WERI-Rb-1 (cell line): Measurements from ENCODE around the gene DIAPH3.

Experiments used
- DNase-seq: peaks from one replicate; pipeline ENCODE4 v3.0.0-alpha.2; 2020
- H3K27ac ChIP-seq: fragments of 250-450 bp; sonication (Bioruptor Pico); 2 replicates; pipeline ENCODE4 v1.5.1; 2020; ENCODE audit warnings: mild to moderate bottlenecking, moderate library complexity
- H3K27me3 ChIP-seq: fragments of 250-450 bp; sonication (Bioruptor Pico); 2 replicates; pipeline ENCODE4 v1.5.1; 2021; ENCODE audit warnings: mild to moderate bottlenecking, low read depth, moderate library complexity; ENCODE audit not compliant: insufficient read depth, severe bottlenecking
- H3K36me3 ChIP-seq: fragments of 250-450 bp; sonication (Bioruptor Pico); 2 replicates; pipeline ENCODE4 v1.5.1; 2020; ENCODE audit warnings: mild to moderate bottlenecking, moderate library complexity
- H3K4me3 ChIP-seq: 2 replicates; pipeline ENCODE4 v1.5.1; 2011; ENCODE audit warnings: low read depth, mild to moderate bottlenecking, control low read depth, low read length
- H3K9me3 ChIP-seq: fragments of 250-450 bp; sonication (Bioruptor Pico); 2 replicates; pipeline ENCODE4 v1.5.1; 2021; ENCODE audit warnings: mild to moderate bottlenecking, moderate library complexity; ENCODE audit not compliant: severe bottlenecking
- CTCF ChIP-seq: IDR thresholded peaks from 2 replicates; pipeline ENCODE4 v1.5.1; 2011; ENCODE audit warnings: low read depth, mild to moderate bottlenecking, control low read depth, inconsistent platforms, low read length

The DIAPH3 gene

GRCh38 chr13:60150538-60150937, 13.2 kb downstream of the DIAPH3 start:
- Histone ChIP-seq H3K4me3 (no peak overlapping the region), H3K27me3 (no peaks in the 10 kb centered on the region), H3K27ac (no peak overlapping the region), H3K9me3 (no peaks in the 10 kb centered on the region), H3K36me3 (no peaks in the 10 kb centered on the region)
- TF ChIP-seq CTCF, result no peak
- DNase-seq, result no peak

- H3K27me3 ChIP-seq, result no peaks in the 10 kb centered on the region
- H3K27ac ChIP-seq, result no peak overlapping the region
- no peak overlapping the region for H3K4me3 ChIP-seq
- no peak for DNase-seq
- no peaks in the 10 kb centered on the region for H3K36me3 ChIP-seq
- no peak for TF ChIP-seq CTCF
- no peaks in the 10 kb centered on the region for H3K9me3 ChIP-seq
Observed at GRCh38 chr13:60148918-60149317, 14.8 kb downstream of the DIAPH3 start.

GRCh38 chr13:60147361-60147760, 16.4 kb downstream of the DIAPH3 start:
- no peaks in the 10 kb centered on the region for H3K27me3 ChIP-seq
- no peaks in the 10 kb centered on the region for H3K36me3 ChIP-seq
- no peak for TF ChIP-seq CTCF
- H3K4me3 ChIP-seq, result no peak overlapping the region
- H3K9me3 ChIP-seq, result no peaks in the 10 kb centered on the region
- no peak for DNase-seq
- H3K27ac ChIP-seq, result no peak overlapping the region

- H3K27ac ChIP-seq, result no peak overlapping the region
- H3K9me3 ChIP-seq, result no peaks in the 10 kb centered on the region
- TF ChIP-seq CTCF, result no peak
- H3K4me3 ChIP-seq, result no peak overlapping the region
- no peak for DNase-seq
- H3K27me3 ChIP-seq, result no peaks in the 10 kb centered on the region
- H3K36me3 ChIP-seq, result no peaks in the 10 kb centered on the region
Observed at GRCh38 chr13:60146471-60146870, 17.3 kb downstream of the DIAPH3 start.

- Histone ChIP-seq H3K27ac (no peak overlapping the region), H3K27me3 (no peaks in the 10 kb centered on the region), H3K9me3 (no peaks in the 10 kb centered on the region), H3K36me3 (no peaks in the 10 kb centered on the region), H3K4me3 (no peak overlapping the region)
- TF ChIP-seq CTCF, result no peak
- DNase-seq, result no peak
Observed at GRCh38 chr13:60143775-60144174, 20.0 kb downstream of the DIAPH3 start.

- Histone ChIP-seq H3K27me3 (no peaks in the 10 kb centered on the region), H3K4me3 (no peak overlapping the region), H3K27ac (no peak overlapping the region), H3K36me3 (no peaks in the 10 kb centered on the region), H3K9me3 (no peaks in the 10 kb centered on the region)
- TF ChIP-seq CTCF, result no peak
- no peak for DNase-seq
Observed at GRCh38 chr13:60139272-60139671, 24.5 kb downstream of the DIAPH3 start.
